CD4-positive, alpha-beta T cell (primary cell): ENCODE data around the gene LTBP4. TPM values are rescaled to one million over a fixed set of nuclear protein-coding genes. Genes with fewer than 3 reads are reported as not detected.

Experiments used
- ATAC-seq: fragments of 200-7000 bp; cut with Tn5 transposase; one replicate; pipeline ENCODE4 v1.10.0; 2022; ENCODE audit warnings: mild to moderate bottlenecking; ENCODE audit not compliant: poor library complexity
- CTCF ChIA-PET: fragments of 350-600 bp; sonication (Branson Sonifier 250); formaldehyde crosslinking; loops from one replicate; lab custom pipeline; 2021; ENCODE audit warnings: antibody characterized with exemption, inconsistent platforms; lab: Charles Lee
- POLR2A ChIA-PET: fragments of 350-600 bp; sonication (Branson Sonifier 250); formaldehyde crosslinking; loops from one replicate; lab custom pipeline; 2021; ENCODE audit warnings: antibody characterized with exemption, inconsistent platforms; lab: Charles Lee
- DNase-seq, 14 experiments: peaks; one replicate each; pipeline ENCODE4 v3.0.0-alpha.2; 2013 to 2020; ENCODE audit warnings: mixed read lengths in 2 of 14
- H3K27ac ChIP-seq, 2 donors: one replicate each; pipeline versions ENCODE4 v1.5.1 to v1.7.0; 2013; ENCODE audit warnings: low read length in 2 of 2, low read depth in 1 of 2, mild to moderate bottlenecking in 1 of 2
- H3K27me3 ChIP-seq, 2 experiments: 1 replicate in 1 of 2; 2 replicates in 1 of 2; pipeline versions ENCODE4 v1.6.1 to v1.7.0; 2013; ENCODE audit warnings: low read length in 2 of 2, control low read depth in 1 of 2, mild to moderate bottlenecking in 1 of 2, moderate library complexity in 1 of 2; ENCODE audit not compliant: insufficient read depth in 2 of 2, control insufficient read depth in 1 of 2
- H3K36me3 ChIP-seq: one replicate; pipeline ENCODE4 v1.6.1; 2013; ENCODE audit warnings: low read length, control low read depth; ENCODE audit not compliant: insufficient read depth
- H3K4me1 ChIP-seq: one replicate; pipeline ENCODE4 v1.6.1; 2013; ENCODE audit warnings: low read length, control low read depth; ENCODE audit not compliant: insufficient read depth
- H3K4me3 ChIP-seq: one replicate; pipeline ENCODE4 v1.5.1; 2013; ENCODE audit warnings: mild to moderate bottlenecking, low read length, moderate library complexity
- H3K9me3 ChIP-seq, 2 experiments: 1 replicate in 1 of 2; 2 replicates in 1 of 2; pipeline versions ENCODE4 v1.6.1 to v1.7.0; 2013; ENCODE audit warnings: low read length in 2 of 2, mild to moderate bottlenecking in 2 of 2, control low read depth in 1 of 2, moderate library complexity in 1 of 2; ENCODE audit not compliant: control insufficient read depth in 1 of 2, insufficient read depth in 1 of 2
- H3K27ac Mint-ChIP-seq: one replicate; pipeline ENCODE4 v1.8.0; 2020; ENCODE audit warnings: mixed read lengths
- H3K27me3 Mint-ChIP-seq: one replicate; pipeline ENCODE4 v1.8.0; 2021; ENCODE audit warnings: mixed read lengths
- H3K36me3 Mint-ChIP-seq: one replicate; pipeline ENCODE4 v1.8.0; 2021; ENCODE audit warnings: low read depth, mixed read lengths
- H3K4me1 Mint-ChIP-seq: one replicate; pipeline ENCODE4 v1.8.0; 2021; ENCODE audit warnings: low read depth, mixed read lengths
- H3K4me3 Mint-ChIP-seq: one replicate; pipeline ENCODE4 v1.8.0; 2020; ENCODE audit warnings: mild to moderate bottlenecking, mixed read lengths
- H3K9me3 Mint-ChIP-seq: one replicate; pipeline ENCODE4 v1.8.0; 2020; ENCODE audit warnings: mixed read lengths
- CTCF ChIP-seq: fragments of 200-600 bp; IDR thresholded peaks from one replicate; pipeline ENCODE4 v1.8.0; 2022; ENCODE audit warnings: antibody characterized with exemption, mild to moderate bottlenecking
- intact Hi-C, 2 experiments: fragments of 100-400 bp; cut with DNase I in 1 of 2; cut with micrococcal nuclease in 1 of 2; formaldehyde crosslinking; loops; one replicate each; pipeline versions ENCODE4 v1.15.1 to v1.9.0; 2023 to 2025; cut with DNase I, micrococcal nuclease
- total RNA-seq, 174 experiments: library from RNA in 2 of 174; stranded (reverse) in 2 of 174; gene quantifications; one replicate each; pipeline ENCODE4 v1.2.3 and lab custom pipeline; 2021 to 2026

LTBP4 gene
- total RNA-seq, 2 experiments from 2014 or later, result 116 to 134 TPM

DNA sequence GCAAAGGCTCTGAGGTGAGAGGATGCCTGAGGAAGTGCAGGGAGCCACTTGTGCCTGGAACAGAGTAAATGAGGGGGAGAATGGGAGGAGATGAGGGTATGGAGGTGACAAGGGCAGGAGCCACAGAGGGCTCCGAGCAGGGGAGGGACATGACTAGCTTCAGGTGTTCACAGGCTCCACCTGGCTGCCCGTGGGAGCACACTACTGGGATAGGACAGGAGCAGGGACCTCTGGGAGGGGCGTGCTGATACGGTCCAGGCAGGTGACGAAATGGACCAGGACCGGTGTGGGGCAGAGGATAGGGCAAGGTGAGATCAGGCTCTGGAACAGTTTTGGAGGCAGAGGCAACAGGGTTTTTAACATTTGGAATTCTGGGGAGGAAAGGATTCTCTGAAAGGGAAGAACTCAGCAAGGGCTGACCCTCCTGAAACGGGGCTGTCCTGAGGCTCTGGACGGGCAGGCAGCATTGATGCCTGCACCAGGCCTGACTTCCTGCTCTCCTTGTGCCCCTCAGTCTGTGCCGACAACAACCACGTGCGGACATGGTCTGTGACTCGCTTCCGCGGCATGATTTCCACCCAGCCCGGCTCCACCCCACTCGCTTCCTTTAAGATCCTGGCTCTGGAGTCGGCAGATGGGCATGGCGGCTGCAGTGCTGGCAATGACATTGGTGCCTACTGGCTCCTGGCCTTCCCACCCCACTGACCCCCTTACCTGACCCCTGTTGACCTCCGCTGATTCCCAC lies 12.9 kb upstream of the LTBP4 start:
- Mint-ChIP-seq H3K4me3 (no peak overlapping the region), H3K27me3 (no peaks in the 10 kb centered on the region), H3K36me3 (peaks cover 67% of the 10 kb centered on the region), H3K4me1 (no peaks in the 10 kb centered on the region), H3K9me3 (no peaks in the 10 kb centered on the region), H3K27ac (no peak overlapping the region)
- DNase-seq (no peak), ATAC-seq (no peak)
- Histone ChIP-seq H3K27ac (no peak overlapping the region), H3K9me3 (no peaks in the 10 kb centered on the region), H3K4me3 (no peak overlapping the region), H3K27me3 (no peaks in the 10 kb centered on the region), H3K36me3 (peaks cover 55% of the 10 kb centered on the region), H3K4me1 (no peaks in the 10 kb centered on the region)
- no peak for TF ChIP-seq CTCF
- ChIA-PET POLR2A (no interaction called here), CTCF (no interaction called here)
- intact Hi-C loops, result no loop called here

DNA sequence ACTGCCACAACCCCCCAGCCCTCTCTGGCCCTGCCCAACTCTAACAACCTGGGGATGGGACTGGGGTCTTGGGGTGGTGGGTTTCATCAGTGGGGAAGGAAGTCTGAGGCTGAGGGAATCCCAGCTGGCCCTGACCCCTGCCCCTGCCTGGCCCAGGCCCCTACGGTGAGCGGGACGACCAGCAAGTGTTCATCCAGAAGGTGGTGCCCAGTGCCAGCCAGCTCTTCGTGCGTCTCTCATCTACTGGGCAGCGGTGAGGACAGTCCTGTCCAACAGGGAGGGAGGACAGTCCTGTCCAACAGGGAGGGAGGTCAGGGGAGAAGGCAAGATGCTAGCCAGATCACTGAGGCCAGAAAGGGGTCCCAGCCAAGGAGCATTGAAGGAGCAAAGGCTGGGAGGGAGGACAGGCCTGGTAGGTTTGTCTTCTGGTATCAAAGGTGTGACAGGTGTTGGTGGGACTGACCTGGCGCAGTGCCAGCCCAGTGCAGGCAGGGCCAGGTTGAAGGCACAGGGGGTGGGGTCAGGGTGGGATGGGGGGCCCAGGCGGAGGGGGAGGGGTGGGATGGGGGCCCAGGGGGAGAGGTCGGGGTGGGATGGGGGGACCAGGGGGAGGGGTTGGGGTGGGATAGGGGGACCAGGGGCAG lies 12.1 kb upstream of the LTBP4 start:
- Mint-ChIP-seq H3K27ac (no peak overlapping the region), H3K9me3 (no peaks in the 10 kb centered on the region), H3K27me3 (peaks cover 1% of the 10 kb centered on the region), H3K4me3 (no peak overlapping the region), H3K36me3 (peaks cover 61% of the 10 kb centered on the region), H3K4me1 (peaks cover under 1% of the 10 kb centered on the region)
- peaks cover 50% of the 10 kb centered on the region for H3K36me3 ChIP-seq
- ATAC-seq (no peak), DNase-seq (no peak)
- no peaks in the 10 kb centered on the region for H3K9me3 ChIP-seq
- CTCF ChIA-PET, result no interaction called here
- H3K27me3 ChIP-seq, result no peaks in the 10 kb centered on the region
- peaks cover under 1% of the 10 kb centered on the region for H3K4me1 ChIP-seq
- intact Hi-C loops, result no loop called here
- TF ChIP-seq CTCF, result no peak
- no peak overlapping the region for H3K27ac ChIP-seq
- POLR2A ChIA-PET, result no interaction called here
- H3K4me3 ChIP-seq, result no peak overlapping the region

DNA sequence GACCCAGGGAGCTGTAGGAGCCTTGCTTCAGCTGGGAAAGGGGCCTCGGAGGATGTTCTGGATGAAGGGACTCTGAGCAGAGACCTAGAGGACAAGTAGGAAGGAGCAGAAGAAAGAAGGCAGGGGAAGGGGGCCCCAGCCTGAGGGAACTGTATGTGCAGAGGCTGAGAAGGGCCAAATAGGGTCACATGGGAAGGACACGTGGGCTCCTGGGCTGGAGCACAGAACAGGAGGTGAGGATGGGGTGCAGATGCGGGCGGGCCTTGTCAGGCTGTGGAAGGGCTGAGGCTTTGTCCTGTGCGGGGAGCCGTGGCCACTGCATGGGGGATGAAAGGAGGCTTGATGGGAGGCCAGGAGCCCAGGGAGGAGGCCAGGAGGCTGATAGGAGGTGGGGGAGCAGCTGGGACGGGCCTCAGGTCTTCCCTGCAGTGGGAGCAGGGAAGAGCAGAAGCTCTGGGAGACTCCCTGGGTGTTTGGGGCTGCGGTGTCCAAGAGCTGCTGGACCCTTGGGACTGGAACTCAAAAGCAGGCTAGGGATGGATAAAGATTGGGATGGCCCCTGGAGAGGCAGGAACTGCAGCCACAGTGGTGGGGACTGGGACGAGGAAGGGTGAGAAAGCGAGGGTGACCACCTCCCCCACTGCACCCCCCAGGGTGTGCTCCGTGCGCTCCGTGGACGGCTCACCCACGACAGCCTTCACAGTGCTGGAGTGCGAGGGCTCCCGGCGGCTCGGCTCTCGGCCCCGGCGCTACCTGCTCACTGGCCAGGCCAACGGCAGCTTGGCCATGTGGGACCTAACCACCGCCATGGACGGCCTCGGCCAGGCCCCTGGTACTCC lies 11.4 kb upstream of the LTBP4 start:
- no peak overlapping the region for H3K27ac ChIP-seq
- no peak for TF ChIP-seq CTCF
- intact Hi-C loops, result no loop called here
- no peak for ATAC-seq
- no peak overlapping the region for H3K4me3 Mint-ChIP-seq
- peaks cover 7% of the 10 kb centered on the region for H3K27me3 Mint-ChIP-seq
- no peak overlapping the region for H3K4me3 ChIP-seq
- DNase-seq, result no peak
- peaks cover 42% of the 10 kb centered on the region for H3K36me3 ChIP-seq
- peaks cover 53% of the 10 kb centered on the region for H3K36me3 Mint-ChIP-seq
- H3K9me3 Mint-ChIP-seq, result no peaks in the 10 kb centered on the region
- POLR2A ChIA-PET, result no interaction called here
- H3K4me1 Mint-ChIP-seq, result peaks cover 8% of the 10 kb centered on the region
- H3K27me3 ChIP-seq, result no peaks in the 10 kb centered on the region
- CTCF ChIA-PET, result no interaction called here
- no peak overlapping the region for H3K27ac Mint-ChIP-seq
- peaks cover 8% of the 10 kb centered on the region for H3K4me1 ChIP-seq
- H3K9me3 ChIP-seq, result no peaks in the 10 kb centered on the region
